ENCODE measurements around the gene GNG7.
"Not testable (repeated sequence)": the region's sequence is repeated elsewhere in the genome, so short reads cannot be mapped to it uniquely, and the experiment has no call there.

GNG7 gene

GRCh38 chr19:2495651-2496316 is 206.7 kb downstream of the GNG7 start:
- DNase-seq = no peak

- no peak for DNase-seq
Measured at GRCh38 chr19:2495130-2495641, 207.3 kb downstream of the GNG7 start.

GRCh38 chr19:2494447-2495129 is 207.9 kb downstream of the GNG7 start:
- DNase-seq = no peak

GRCh38 chr19:2494084-2494446 is 208.4 kb downstream of the GNG7 start:
- DNase-seq = no peak

- not testable (repeated sequence) for DNase-seq
Measured at GRCh38 chr19:2493448-2493847, 209.0 kb downstream of the GNG7 start.

- no peak for DNase-seq
Measured at GRCh38 chr19:2492870-2493269, 209.6 kb downstream of the GNG7 start.

- no peak for DNase-seq
Measured at GRCh38 chr19:2491130-2491801, 211.2 kb downstream of the GNG7 start.

- no peak for DNase-seq
Measured at GRCh38 chr19:2490659-2491058, 211.8 kb downstream of the GNG7 start.

- DNase-seq = no peak
Measured at GRCh38 chr19:2488942-2489731, 213.4 kb downstream of the GNG7 start.

- DNase-seq = no peak
Measured at GRCh38 chr19:2488405-2488941, 214.0 kb downstream of the GNG7 start.

GRCh38 chr19:2487842-2488241 is 214.7 kb downstream of the GNG7 start:
- no peak for DNase-seq

GRCh38 chr19:2487090-2487489 is 215.4 kb downstream of the GNG7 start:
- DNase-seq = no peak

GRCh38 chr19:2485428-2485827 is 217.1 kb downstream of the GNG7 start:
- no peak for DNase-seq

- no peak for DNase-seq
Measured at GRCh38 chr19:2484178-2484937, 218.1 kb downstream of the GNG7 start.

- no peak for DNase-seq
Measured at GRCh38 chr19:2483484-2484151, 218.9 kb downstream of the GNG7 start.

- no peak for DNase-seq
Measured at GRCh38 chr19:2483084-2483483, 219.4 kb downstream of the GNG7 start.

- DNase-seq = no peak
Measured at GRCh38 chr19:2482354-2483038, 220.0 kb downstream of the GNG7 start.

GRCh38 chr19:2481466-2481865 is 221.0 kb downstream of the GNG7 start:
- no peak for DNase-seq

GRCh38 chr19:2479556-2480194 is 222.8 kb downstream of the GNG7 start:
- no peak for DNase-seq
